GM23248 (cell line): ENCODE measurements around the gene ZNF70.

Source experiments
- EZH2 ChIP-seq: fragments of 200-600 bp; sonication (generic); IDR thresholded peaks from 2 replicates; pipeline ENCODE4 v1.6.1; 2018; ENCODE audit warnings: antibody characterized with exemption, mild to moderate bottlenecking; ENCODE audit not compliant: insufficient read depth, poor library complexity, severe bottlenecking
- EZH2phosphoT487 ChIP-seq: fragments of 200-600 bp; sonication (generic); IDR thresholded peaks from 2 replicates; pipeline ENCODE4 v1.6.1; 2018; ENCODE audit warnings: antibody characterized with exemption, moderate library complexity, mild to moderate bottlenecking, low read depth; ENCODE audit not compliant: insufficient read depth

DNA sequence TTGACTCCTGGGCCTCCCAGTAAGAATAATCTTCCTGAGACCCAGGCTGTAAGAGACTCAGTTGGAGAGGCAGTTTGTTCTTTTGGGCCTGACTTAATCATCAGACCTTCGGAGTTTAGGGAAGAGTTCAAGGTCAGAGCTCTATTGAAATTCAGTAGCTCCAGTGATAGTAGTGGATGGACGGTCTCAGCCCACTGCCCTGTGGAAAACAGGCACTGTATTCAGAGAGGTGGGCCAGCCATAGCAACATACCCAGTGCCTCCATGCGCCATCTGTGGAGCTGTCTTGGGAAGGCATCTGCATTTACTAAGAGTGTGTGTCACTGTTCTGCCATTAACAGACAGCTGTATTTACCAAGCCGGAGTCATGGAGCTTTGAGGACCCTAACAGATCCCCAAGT lies 38.7 kb upstream of the ZNF70 start:
- no peak for TF ChIP-seq EZH2
- no peak for TF ChIP-seq EZH2phosphoT487
